Esophagus squamous epithelium (tissue), 4 donors: ENCODE measurements around the gene DNAJC13.

ENCODE experiments used
- CTCF ChIP-seq, 6 experiments: fragments of 450-650 bp in 4 of 6; fragments of 200-600 bp in 2 of 6; sonication (generic) in 2 of 6; IDR thresholded peaks; one replicate each; pipeline ENCODE4 v1.5.1; 2016 to 2019; ENCODE audit warnings: antibody characterized with exemption in 6 of 6, mild to moderate bottlenecking in 4 of 6, moderate library complexity in 4 of 6
- POLR2A ChIP-seq, 4 donors: fragments of 450-650 bp; IDR thresholded peaks; one replicate each; pipeline ENCODE4 v1.6.1; 2017; ENCODE audit warnings: antibody characterized with exemption in 4 of 4, mild to moderate bottlenecking in 4 of 4, moderate library complexity in 3 of 4

- TF ChIP-seq CTCF (IDR thresholded peaks at IDR 0.05) (no peak), POLR2A (IDR thresholded peaks at IDR 0.05) (no peak)
These were observed 91.8 kb downstream of the DNAJC13 start for GRCh38 chr3:132509096-132509495.
